PC-3 (cell line): ENCODE measurements around the gene RASL12. TPM values are rescaled to one million over a fixed set of nuclear protein-coding genes. Genes with fewer than 3 reads are reported as not detected.
"Not testable (repeated sequence)": the region's sequence is repeated elsewhere in the genome, so short reads cannot be mapped to it uniquely, and the experiment has no call there.

Source experiments
- ATAC-seq: fragments of 200-7000 bp; cut with Tn5 transposase; 2 replicates; pipeline ENCODE4 v1.9.1; 2020; ENCODE audit warnings: mild to moderate bottlenecking, moderate library complexity
- BruUV-seq: library from RNA; stranded (reverse); fragments of 400-500 nt; replicated peaks from 2 replicates; lab custom pipeline; 2021; lab: Mats Ljungman, UMichigan
- CTCF ChIA-PET: fragments of 300-600 bp; sonication (Branson Sonifier 250); formaldehyde crosslinking; loops from one replicate; lab custom pipeline; 2022; ENCODE audit warnings: antibody characterized with exemption; lab: Charles Lee
- POLR2A ChIA-PET: fragments of 300-600 bp; sonication (Branson Sonifier 250); formaldehyde crosslinking; loops from one replicate; lab custom pipeline; 2022; ENCODE audit warnings: antibody characterized with exemption; ENCODE audit not compliant: unreplicated experiment; lab: Charles Lee
- DNase-seq: peaks from one replicate; pipeline ENCODE4 v3.0.0-alpha.2; 2015
- H2AFZ ChIP-seq: fragments of 300-600 bp; sonication (generic); 2 replicates; pipeline ENCODE4 v1.6.0; 2016; ENCODE audit warnings: antibody characterized with exemption, low read length
- H3F3A ChIP-seq: fragments of 300-600 bp; sonication (generic); one replicate; pipeline ENCODE4 v1.6.0; 2017; ENCODE audit warnings: antibody characterized with exemption, low read length, control low read depth, mild to moderate bottlenecking; ENCODE audit not compliant: unreplicated experiment
- H3K27ac ChIP-seq: fragments of 300-600 bp; sonication (generic); 2 replicates; pipeline ENCODE4 v1.5.1; 2016; ENCODE audit warnings: mild to moderate bottlenecking, low read length
- H3K27me3 ChIP-seq: fragments of 300-600 bp; sonication (generic); 2 replicates; pipeline ENCODE4 v1.6.1; 2016; ENCODE audit warnings: low read length, mixed read lengths
- H3K36me3 ChIP-seq: fragments of 300-600 bp; sonication (generic); 2 replicates; pipeline ENCODE4 v1.6.1; 2016; ENCODE audit warnings: low read depth, mixed run types, low read length, mixed read lengths
- H3K4me1 ChIP-seq: fragments of 300-600 bp; sonication (generic); 2 replicates; pipeline ENCODE4 v1.5.1; 2016; ENCODE audit warnings: low read length; ENCODE audit not compliant: insufficient read depth
- H3K4me2 ChIP-seq: fragments of 300-600 bp; sonication (generic); 2 replicates; pipeline ENCODE4 v1.6.0; 2016; ENCODE audit warnings: low read length
- H3K4me3 ChIP-seq: fragments of 300-600 bp; sonication (generic); 2 replicates; pipeline ENCODE4 v1.5.1; 2016; ENCODE audit warnings: mild to moderate bottlenecking, low read length, mixed read lengths
- H3K79me2 ChIP-seq: fragments of 300-600 bp; sonication (generic); 2 replicates; pipeline ENCODE4 v1.6.1; 2017; ENCODE audit warnings: low read length, mixed read lengths
- H3K9ac ChIP-seq: fragments of 300-600 bp; sonication (generic); 2 replicates; pipeline ENCODE4 v1.6.0; 2016; ENCODE audit warnings: mild to moderate bottlenecking, low read length
- H3K9me2 ChIP-seq: fragments of 300-600 bp; sonication (generic); replicated peaks from 2 replicates; pipeline ENCODE4 v1.6.1; 2016; ENCODE audit warnings: mixed run types, low read length, mixed read lengths
- H3K9me3 ChIP-seq: fragments of 300-600 bp; sonication (generic); 2 replicates; pipeline ENCODE4 v1.6.1; 2016; ENCODE audit warnings: low read length, mixed read lengths
- H4K20me1 ChIP-seq: fragments of 300-600 bp; sonication (generic); 2 replicates; pipeline ENCODE4 v1.6.1; 2016; ENCODE audit warnings: low read length, mixed read lengths
- CTCF ChIP-seq: fragments of 300-600 bp; sonication (generic); conservative IDR thresholded peaks from 2 replicates; pipeline ENCODE4 v1.5.1; 2017; ENCODE audit warnings: antibody characterized with exemption, low read depth, mild to moderate bottlenecking, low read length
- EZH2 ChIP-seq: fragments of 300-600 bp; sonication (generic); IDR thresholded peaks from one replicate; pipeline ENCODE4 v1.6.1; 2017; ENCODE audit warnings: antibody characterized with exemption, mild to moderate bottlenecking, low read length; ENCODE audit not compliant: unreplicated experiment
- EZH2phosphoT487 ChIP-seq: fragments of 300-600 bp; sonication (generic); IDR thresholded peaks from 2 replicates; pipeline ENCODE4 v1.6.1; 2018; ENCODE audit warnings: mild to moderate bottlenecking, antibody characterized with exemption, low read length, borderline replicate concordance
- intact Hi-C: fragments of 100-400 bp; cut with micrococcal nuclease; formaldehyde crosslinking; loops from 2 replicates; pipeline ENCODE4 v1.9.0; 2023
- total RNA-seq: library from RNA; depleted of rRNA; stranded (reverse); fragments of >200 nt; gene quantifications from 2 replicates; pipeline ENCODE4 v1.2.3, GENCODE V29; 2014

Gene RASL12
- total RNA-seq, 1 experiment from 2014 or later: not detected

- Histone ChIP-seq H4K20me1 (no peaks in the 10 kb centered on the region), H3F3A (no peaks in the 10 kb centered on the region), H3K4me3 (no peak overlapping the region), H3K9me3 (no peaks in the 10 kb centered on the region), H3K9me2 (no peaks in the 10 kb centered on the region), H3K9ac (no peak overlapping the region), H3K27me3 (no peaks in the 10 kb centered on the region), H2AFZ (no peak overlapping the region), H3K27ac (no peak overlapping the region), H3K4me2 (no peak overlapping the region), H3K4me1 (no peaks in the 10 kb centered on the region), H3K79me2 (no peaks in the 10 kb centered on the region), H3K36me3 (no peaks in the 10 kb centered on the region; the same call in 1 of the 2 replicates)
- intact Hi-C loops: no loop called here
- BruUV-seq: no TSS peak
- DNase-seq: no peak
- ATAC-seq: no peak
- ChIA-PET CTCF (no interaction called here), POLR2A (no interaction called here)
- TF ChIP-seq EZH2 (no peak), EZH2phosphoT487 (no peak)
Measured at GRCh38 chr15:65100442-65100841, 32.7 kb upstream of the RASL12 start.

- H3K4me1 ChIP-seq, intact Hi-C loops, ATAC-seq, POLR2A ChIA-PET, H3K9ac ChIP-seq, H3K9me3 ChIP-seq, H3K79me2 ChIP-seq, H3K27me3 ChIP-seq, DNase-seq, CTCF ChIA-PET, H3K27ac ChIP-seq, H3K36me3 ChIP-seq, BruUV-seq, H3K9me2 ChIP-seq, H3F3A ChIP-seq, H2AFZ ChIP-seq, H3K4me3 ChIP-seq, H3K4me2 ChIP-seq, H4K20me1 ChIP-seq: not testable (repeated sequence)
Measured at GRCh38 chr15:65099801-65100200, 32.0 kb upstream of the RASL12 start.

- Histone ChIP-seq H3K4me2 (no peak overlapping the region), H3K27ac (no peak overlapping the region), H3K36me3 (no peaks in the 10 kb centered on the region; the same call in 1 of the 2 replicates), H3K9me3 (no peaks in the 10 kb centered on the region), H3K9me2 (no peaks in the 10 kb centered on the region), H2AFZ (no peak overlapping the region), H3K9ac (no peak overlapping the region), H3K4me1 (no peaks in the 10 kb centered on the region), H3K4me3 (no peak overlapping the region), H3K27me3 (no peaks in the 10 kb centered on the region), H3F3A (no peaks in the 10 kb centered on the region), H4K20me1 (no peaks in the 10 kb centered on the region), H3K79me2 (no peaks in the 10 kb centered on the region)
- ChIA-PET POLR2A (no interaction called here), CTCF (no interaction called here)
- intact Hi-C loops: no loop called here
- no TSS peak for BruUV-seq
- ATAC-seq: no peak
- no peak for DNase-seq
- no peak for TF ChIP-seq EZH2phosphoT487
- no peak for TF ChIP-seq EZH2
- no peak for TF ChIP-seq CTCF
Measured at GRCh38 chr15:65099336-65099735, 31.5 kb upstream of the RASL12 start.
